ENCODE measurements around the gene REC114. TPM values are rescaled to one million over a fixed set of nuclear protein-coding genes. Genes with fewer than 3 reads are reported as not detected.

Gene REC114
- total and polyA plus RNA-seq, 2 donors (not counting 3 experiments of a cell fraction or from before 2014, with no cell fraction given): not detected

- no peak overlapping the region for H3K4me2 ChIP-seq (ENCODE audit: insufficient read depth, low read length)
- H3K27ac ChIP-seq (ENCODE audit: insufficient read depth, low read depth, low read length): no peak overlapping the region
- DNase-seq (ENCODE audit: low read depth, low spot score): no peak
- H3K79me2 ChIP-seq (ENCODE audit: control insufficient read depth, insufficient read depth, low read length): no peaks in the 10 kb centered on the region
- no peaks in the 10 kb centered on the region for H3K36me3 ChIP-seq (ENCODE audit: control insufficient read depth in 2 of 2, extremely low read depth in 1 of 2, insufficient read depth in 2 of 2, low read length in 2 of 2)
- POLR2A ChIA-PET: no interaction called here
- no peak overlapping the region for H3K9ac ChIP-seq (replicated peaks; ENCODE audit: extremely low read depth, insufficient read depth, low read length)
- BruUV-seq (replicated peaks): no TSS peak
- no peaks in the 10 kb centered on the region for H4K20me1 ChIP-seq (replicated peaks; ENCODE audit: control insufficient read depth, extremely low read depth, insufficient read depth, low read length)
- CTCF ChIA-PET: no interaction called here
- no peak overlapping the region for H2AFZ ChIP-seq (ENCODE audit: low read depth, low read length)
- no peaks in the 10 kb centered on the region for H3K4me1 ChIP-seq (ENCODE audit: control insufficient read depth, extremely low read depth, insufficient read depth, low read length)
- dilution Hi-C loops (cut with MboI; ENCODE audit: extremely low pct_ligation_motif_present, low sequenced_read_pairs): no loop called here
- no peaks in the 10 kb centered on the region for H3K9me3 ChIP-seq (replicated peaks; ENCODE audit: control insufficient read depth, insufficient read depth, low read length)
- no peak for FAIRE-seq
- intact Hi-C loops (cut with micrococcal nuclease): no loop called here
- H3K4me3 ChIP-seq (replicated peaks in 1 of 3; ENCODE audit: insufficient read depth in 1 of 3, low read depth in 1 of 3, low read length in 3 of 3): no peak overlapping the region
- H3K9me1 ChIP-seq (replicated peaks; ENCODE audit: control insufficient read depth, extremely low read depth, insufficient read depth, low read length): no peaks in the 10 kb centered on the region
- H3K27me3 ChIP-seq (ENCODE audit: control insufficient read depth in 2 of 2, insufficient read depth in 2 of 2, low read length in 2 of 2): no peaks in the 10 kb centered on the region
- TF ChIP-seq POLR2AphosphoS5 (IDR thresholded peaks at IDR 0.05; ENCODE audit: insufficient read depth, low read depth, low read length) (no peak), EZH2 (IDR thresholded peaks at IDR 0.05; ENCODE audit: borderline replicate concordance, low read depth, low read length, severe bottlenecking) (no peak), JUN (IDR thresholded peaks at IDR 0.05; ENCODE audit: borderline replicate concordance, insufficient read depth, insufficient read length, low read depth) (no peak), GATA2 (IDR thresholded peaks at IDR 0.05; ENCODE audit: insufficient read depth, insufficient read length, low read depth, low read length) (no peak), FOS (IDR thresholded peaks at IDR 0.05; ENCODE audit: borderline replicate concordance, insufficient read depth, low read length) (no peak), MYC (IDR thresholded peaks at IDR 0.05; ENCODE audit: low read depth, low read length) (no peak), POLR2A (IDR thresholded peaks at IDR 0.05; ENCODE audit: low read depth, low read length) (no peak), MAX (IDR thresholded peaks at IDR 0.05; ENCODE audit: insufficient read depth, insufficient read length) (no peak)
- TF ChIP-seq, protein P1, sequence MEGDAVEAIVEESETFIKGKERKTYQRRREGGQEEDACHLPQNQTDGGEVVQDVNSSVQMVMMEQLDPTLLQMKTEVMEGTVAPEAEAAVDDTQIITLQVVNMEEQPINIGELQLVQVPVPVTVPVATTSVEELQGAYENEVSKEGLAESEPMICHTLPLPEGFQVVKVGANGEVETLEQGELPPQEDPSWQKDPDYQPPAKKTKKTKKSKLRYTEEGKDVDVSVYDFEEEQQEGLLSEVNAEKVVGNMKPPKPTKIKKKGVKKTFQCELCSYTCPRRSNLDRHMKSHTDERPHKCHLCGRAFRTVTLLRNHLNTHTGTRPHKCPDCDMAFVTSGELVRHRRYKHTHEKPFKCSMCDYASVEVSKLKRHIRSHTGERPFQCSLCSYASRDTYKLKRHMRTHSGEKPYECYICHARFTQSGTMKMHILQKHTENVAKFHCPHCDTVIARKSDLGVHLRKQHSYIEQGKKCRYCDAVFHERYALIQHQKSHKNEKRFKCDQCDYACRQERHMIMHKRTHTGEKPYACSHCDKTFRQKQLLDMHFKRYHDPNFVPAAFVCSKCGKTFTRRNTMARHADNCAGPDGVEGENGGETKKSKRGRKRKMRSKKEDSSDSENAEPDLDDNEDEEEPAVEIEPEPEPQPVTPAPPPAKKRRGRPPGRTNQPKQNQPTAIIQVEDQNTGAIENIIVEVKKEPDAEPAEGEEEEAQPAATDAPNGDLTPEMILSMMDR (IDR thresholded peaks at IDR 0.05; ENCODE audit: extremely low read depth in 1 of 2, insufficient read depth in 1 of 2, low read depth in 1 of 2, low read length in 2 of 2): no peak
Measured at GRCh38 chr15:73403171-73403570, 39.8 kb upstream of the REC114 start.
